ENCODE data around the gene HDAC11.

DNA sequence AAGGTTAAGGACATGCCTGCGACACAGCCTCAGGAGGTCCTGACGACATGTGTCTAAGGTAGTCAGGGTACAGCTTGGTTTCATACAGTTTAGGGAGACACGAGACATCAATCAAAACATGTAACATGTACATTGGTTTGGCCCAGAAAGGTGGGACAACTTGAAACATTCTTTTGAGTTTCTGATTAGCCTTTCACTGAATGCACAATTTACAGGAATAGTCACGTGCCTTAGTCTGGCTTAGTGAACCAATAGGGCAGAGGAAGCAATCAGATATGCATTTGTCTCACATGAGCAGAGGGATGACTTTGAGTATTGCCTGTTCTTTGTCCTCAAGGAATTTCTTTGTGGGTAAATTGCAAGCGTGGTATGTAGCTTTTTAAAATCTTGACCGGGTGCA, 24.5 kb upstream of the HDAC11 start:
- TF ChIP-seq POLR2A (IDR thresholded peaks at IDR 0.05; ENCODE audit: low read depth), result no peak
- TF ChIP-seq CTCF (IDR thresholded peaks at IDR 0.05), result no peak
- no peak for TF ChIP-seq POLR2AphosphoS5 (IDR thresholded peaks at IDR 0.05)
- no peak for TF ChIP-seq EP300 (IDR thresholded peaks at IDR 0.05)
